NCI-H446 treated with DMSO at 0.1 percent for 48 hours (cell line): ENCODE measurements around the gene PAX3.

Experiments used
- DNase-seq: peaks from one replicate; lab custom pipeline; 2025; lab: John Stamatoyannopoulos, UW

PAX3 gene

DNA sequence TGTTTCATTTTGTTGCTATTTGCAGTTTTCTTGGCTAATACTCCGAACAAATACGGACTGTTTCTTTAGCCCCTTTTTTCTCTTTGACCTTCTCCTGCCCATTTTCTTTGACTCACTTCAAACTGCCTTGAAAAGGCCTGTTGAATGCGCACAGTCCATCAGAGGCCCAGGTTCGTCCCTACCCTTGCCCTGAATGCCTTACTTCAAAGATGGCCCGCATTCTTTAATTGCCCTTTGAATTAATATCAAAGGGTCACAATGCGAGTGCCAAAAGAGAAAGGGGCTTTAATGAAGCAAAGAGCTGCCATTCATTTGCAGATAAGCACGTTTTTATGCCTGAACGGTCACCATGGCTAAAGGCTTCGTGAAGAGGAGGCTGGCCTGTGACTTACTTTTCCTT is 29.7 kb downstream of the PAX3 start:
- no peak for DNase-seq

DNA sequence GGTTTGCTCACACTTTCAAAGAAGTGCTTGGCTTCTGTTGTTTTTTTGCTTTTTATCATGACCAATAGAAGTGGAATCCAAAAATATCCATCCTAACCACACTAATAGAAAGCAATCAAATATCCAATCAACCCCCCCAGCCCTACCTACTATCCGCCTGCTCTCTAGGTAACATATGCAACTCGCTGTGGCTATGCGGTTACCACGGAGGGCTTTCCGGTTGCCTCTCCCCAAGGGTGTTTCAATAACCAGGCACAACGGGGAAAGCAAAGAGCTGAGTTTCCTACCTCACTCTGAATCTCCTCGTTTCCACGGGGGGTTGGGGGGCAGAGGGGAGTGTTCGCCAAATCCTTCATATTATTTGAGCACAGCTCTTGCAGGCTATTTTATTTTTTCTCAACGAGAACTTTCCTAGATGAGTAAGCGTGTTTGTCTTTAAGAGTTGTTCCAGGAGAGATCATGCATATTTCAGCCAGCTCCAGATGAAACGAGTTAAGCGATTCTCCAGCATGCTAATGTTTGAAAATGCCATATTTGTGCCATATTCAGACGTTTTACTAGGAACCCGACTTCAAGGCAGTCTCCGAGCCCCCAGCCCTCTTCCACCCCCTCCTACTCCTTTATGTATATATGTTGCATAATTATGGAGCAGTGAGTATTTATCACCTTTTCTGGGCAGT is 30.3 kb downstream of the PAX3 start:
- no peak for DNase-seq

DNA sequence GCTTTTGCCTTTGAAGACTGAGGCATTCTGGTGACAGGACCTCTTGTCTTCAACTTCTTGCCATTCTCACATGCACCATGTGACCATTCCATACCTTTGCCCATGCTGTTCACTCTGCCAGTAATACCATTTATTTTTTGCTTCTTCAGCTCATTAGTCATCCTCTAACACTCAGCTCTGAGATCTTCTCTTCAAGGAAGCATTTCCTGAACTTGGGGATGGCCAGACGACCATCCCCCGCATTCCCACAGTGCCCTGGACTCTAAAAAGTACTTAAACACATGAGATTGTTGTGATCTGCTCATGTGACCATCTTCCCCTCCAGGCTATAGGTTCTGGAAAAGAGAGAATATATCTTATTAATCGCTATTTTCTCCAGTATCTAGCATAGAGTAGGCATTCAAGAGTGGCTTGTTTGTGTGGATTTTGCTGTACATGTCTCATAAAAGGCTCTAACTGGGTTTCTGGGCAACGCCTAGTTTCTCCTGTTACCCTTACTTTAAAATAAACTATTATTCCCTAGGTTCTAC is 33.9 kb downstream of the PAX3 start:
- no peak for DNase-seq

DNA sequence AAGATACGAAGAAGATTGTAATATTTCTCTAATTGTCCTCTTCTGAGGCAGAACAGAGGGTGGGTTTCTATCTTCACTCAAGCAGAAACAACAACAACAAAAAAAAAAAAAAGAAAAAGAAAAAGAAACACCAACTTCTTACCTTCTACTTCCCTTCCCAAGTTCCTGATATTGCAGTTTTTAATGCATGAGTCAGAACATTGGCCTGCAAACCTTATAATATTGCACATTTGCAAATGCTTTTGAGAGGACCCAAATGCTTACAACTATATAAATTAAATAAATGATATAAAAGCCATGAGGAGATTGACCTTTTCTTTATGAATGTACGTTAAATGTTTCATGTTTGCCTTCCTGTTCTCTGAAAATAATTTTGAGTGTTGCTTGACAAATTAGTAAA is 37.3 kb downstream of the PAX3 start:
- DNase-seq: no peak

DNA sequence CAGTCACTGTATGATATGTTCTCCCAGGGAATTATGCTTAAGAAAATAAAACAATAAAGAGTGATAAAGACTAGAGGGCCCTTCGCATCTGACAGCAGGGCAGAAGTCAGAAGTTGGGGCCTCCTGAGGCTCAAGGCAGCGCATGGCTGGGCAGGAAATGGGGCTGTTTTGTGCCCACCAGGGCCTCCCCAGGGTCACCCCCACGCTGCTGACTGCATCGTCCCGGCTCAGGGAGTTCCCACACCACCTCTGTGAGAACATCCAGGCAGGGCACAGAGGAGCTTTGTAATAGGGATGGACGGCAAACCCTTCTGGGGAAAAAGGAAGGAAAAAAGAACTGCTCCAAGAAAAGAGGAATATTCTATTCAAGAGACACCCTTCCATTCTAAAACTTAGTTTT is 41.2 kb downstream of the PAX3 start:
- DNase-seq: no peak

DNA sequence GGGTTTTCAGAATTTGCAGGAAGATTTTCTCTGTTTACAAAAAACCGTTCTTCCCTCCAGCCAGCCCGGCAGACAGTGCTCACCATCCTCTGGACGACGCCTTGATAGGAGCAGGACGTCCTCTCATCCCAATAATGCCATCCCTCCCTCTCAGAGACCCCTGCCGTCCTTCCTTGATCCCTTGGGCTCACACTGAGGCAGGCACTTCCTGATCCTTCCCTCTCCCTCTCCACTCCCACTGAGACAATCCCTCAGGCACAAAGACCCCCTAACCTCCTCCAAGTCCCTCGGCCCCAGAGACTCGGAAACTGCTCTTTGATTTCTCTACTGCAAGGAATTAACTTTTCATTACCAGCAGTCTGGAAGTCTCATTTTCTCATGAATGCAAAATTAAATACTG is 42.5 kb downstream of the PAX3 start:
- no peak for DNase-seq

DNA sequence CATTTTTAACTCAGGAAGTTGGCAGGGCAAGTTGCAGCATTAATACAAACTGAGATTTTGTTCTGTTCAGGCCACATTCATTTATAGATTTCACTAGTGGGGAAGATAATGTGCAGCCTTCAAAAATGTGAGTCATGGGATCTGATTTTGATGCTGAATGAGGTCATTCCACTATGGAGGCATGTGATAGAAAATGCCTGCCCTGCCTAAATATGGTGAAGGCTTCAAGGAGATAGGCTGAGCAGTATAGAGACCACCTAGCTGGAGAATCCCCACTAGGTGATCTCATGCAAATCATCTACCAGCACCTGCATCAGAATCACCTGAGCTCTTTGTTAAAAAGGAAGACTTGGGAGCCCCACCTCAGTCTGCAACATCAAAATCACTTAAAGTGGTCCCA is 43.7 kb downstream of the PAX3 start:
- no peak for DNase-seq

DNA sequence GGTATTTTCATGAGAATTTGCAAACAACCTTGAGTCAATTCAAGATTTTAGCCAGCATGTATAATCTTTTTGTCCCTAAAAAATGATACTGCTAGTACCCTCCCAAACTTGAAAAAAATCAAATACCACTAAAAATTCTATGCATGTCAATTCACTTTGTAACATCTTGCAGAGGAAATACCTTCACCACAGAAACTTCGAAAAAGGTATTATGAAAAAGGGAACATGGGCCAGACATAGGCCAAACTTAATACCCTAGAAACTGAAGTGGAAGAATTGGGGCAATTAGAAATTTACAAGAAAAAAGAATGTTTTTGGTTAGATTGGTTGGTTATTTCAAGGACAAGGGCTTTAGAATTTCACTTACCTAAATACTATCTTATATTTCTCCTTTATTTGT is 48.5 kb downstream of the PAX3 start:
- no peak for DNase-seq

DNA sequence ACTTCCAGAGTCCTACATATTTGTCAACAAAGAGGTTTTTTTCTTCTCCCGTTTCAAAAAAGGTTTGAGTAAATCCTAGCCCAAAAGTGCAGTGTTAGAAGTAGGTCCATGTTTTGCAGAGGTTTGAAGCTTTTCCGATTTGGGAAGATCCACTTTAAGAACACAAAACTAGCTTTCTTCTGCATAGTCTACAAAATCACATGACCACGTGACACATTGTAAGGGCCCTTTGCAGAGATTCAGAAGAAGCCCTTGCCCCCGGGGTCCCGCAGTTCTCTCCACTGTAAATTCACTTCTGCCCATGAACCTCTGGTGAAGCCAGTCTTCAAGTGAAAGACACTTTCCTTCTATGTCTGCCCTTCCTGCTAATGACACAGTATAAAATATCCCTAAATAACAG is 49.4 kb downstream of the PAX3 start:
- no peak for DNase-seq

DNA sequence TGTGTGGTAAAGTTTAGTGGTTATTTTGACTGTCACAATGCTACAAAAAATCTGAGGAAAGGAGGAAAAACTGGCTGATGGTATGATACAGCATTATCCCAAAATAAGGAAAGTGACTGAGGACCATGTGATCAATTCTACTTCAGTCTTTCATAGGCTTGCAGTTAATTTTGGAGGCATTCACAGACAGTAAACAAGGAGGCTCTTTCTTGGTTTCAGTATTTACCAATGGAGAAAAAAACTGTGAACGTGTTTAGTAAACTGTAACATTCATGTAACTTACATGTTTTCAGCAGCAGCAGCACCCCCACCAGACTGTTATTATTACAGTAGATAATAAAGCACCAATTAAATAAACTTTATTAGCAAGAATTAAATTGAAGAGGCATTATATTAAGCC is 50.0 kb downstream of the PAX3 start:
- DNase-seq: no peak

DNA sequence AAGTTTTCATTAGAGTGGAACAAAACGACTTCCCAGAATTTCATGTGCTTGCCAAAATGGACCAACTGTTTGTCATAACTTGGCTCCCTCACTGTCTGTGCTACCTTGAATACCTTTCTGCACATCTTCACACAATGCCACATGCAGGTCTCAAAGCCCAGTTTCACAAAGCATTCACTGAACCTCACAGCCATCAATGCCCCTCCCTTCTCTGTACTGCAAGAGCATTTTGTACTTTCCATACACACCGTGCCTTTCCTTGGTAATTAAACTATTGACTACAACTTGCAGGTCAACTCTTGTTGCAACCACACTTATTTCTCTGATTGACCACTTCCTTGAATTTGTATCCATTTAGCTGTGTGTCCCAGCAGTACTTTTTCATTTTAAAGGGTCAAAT is 50.5 kb downstream of the PAX3 start:
- no peak for DNase-seq

DNA sequence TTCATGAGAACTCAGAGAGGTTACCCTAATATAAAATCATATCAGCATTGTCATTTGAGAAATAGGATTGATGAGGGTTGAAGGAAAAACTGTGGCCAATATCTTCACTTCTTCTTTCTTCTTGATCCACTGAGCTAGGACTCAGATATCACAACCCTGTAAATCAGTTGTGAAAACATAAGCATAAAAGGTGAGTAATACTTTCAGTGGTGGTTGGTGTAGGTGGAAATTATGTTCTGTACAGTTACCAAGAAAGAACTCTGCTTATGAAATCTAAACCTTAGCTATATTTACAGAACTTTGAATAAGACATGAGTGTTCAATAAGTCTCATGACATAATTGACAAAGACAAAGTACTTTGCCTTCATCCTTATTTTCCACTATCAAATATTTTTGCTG is 56.3 kb downstream of the PAX3 start:
- no peak for DNase-seq

DNA sequence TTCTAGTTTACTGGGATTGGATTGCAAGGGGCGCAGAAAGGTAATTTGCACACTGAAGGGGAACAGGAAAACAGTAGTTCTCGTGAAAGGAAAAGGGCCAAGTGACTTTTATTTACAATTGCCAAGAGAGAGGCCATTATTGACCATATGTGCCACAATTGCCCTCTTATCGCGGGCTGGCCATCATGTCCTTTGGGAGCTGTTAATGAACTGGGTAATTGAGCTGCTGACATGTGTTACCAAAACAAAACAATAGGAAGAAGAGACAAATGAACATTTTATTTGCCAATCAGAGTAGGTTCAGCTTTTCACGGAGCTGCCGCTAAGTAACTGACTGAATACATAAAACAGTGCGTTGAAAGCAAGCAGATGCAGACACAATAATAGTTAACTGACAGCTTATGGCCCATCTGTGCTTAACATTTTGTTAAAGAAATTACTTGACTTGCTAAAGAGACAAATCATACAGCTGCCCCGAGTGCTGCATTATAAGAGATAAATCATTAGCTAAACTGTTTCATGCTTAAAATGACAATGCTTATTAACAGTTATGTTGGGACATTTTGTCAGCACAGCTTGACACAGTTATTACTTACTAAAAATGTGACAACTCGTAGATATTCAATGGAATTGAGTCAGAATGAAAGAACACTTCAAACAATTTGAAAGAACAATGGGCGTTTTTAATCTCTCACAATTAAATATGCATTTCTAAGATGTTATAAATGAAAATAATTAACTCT is 57.5 kb downstream of the PAX3 start:
- DNase-seq: no peak

DNA sequence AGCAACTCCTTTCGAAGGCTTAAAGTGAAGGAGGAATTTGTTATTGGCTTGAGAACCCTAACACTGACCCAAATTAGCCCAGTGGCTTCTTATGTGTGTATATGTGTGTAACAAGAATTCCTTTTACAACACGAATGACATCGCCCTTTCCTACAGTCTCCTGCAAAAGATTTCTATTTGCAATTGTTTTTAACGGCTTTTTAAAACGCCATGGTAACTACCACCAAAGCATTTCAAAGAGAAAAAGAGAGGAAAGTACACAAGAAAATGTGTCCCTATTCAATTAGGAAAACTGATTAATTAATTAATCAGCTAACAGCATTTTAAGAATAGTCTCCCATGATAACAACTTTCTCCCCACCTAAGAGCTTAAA is 58.1 kb downstream of the PAX3 start:
- no peak for DNase-seq

DNA sequence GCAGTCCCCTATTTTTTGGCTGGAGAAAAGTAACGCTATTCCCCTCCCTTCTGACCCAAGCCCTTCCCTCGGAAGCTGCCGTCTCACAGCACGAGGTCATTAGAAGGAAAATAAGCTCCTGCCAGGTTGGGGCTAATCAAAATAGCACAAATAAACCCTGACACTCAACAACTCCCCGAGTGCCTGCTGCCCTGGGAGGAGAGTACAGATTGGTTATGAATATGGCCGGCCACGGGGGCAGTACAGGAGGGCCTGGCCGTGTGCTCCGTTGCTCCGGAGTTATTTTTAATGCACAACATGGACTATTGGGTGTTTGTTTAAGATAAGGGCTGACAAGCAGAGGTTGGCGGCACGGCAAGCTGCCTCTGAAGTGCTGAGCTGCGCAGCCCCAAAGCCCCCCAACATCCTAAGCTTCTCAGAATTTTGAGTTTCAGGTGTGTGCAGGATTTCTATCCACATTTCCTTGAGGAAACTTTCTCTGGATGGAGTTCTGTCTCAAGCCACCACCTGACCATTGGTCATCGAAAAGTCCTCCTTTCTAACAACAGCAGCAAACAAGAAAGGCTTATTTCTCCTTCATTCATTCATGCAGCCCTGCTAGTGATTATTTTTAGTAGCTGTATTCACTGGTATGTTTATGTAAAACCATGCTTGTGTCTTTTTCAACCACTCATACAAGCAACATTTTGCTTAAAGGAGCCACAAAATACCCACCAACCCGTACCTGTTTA is 58.7 kb downstream of the PAX3 start:
- DNase-seq: no peak

DNA sequence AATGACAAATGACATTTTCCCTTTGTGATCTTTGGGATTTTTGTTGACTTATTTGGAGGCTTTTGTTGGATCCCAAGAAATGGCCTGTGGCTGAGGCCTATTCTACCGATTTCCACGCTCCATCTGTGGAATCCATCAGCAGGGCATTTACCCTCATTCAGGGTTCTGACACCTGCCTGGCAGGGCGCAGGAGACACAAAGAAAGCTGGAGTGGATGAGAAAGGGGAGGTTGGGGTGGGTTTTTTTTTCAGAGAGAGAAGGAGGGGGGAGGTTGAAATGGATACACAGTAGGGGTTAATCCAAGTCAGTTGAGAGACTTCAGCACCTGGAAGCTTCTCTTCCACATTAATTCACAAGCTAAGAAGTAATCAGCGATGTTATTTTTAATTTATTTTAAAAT is 59.7 kb downstream of the PAX3 start:
- no peak for DNase-seq

DNA sequence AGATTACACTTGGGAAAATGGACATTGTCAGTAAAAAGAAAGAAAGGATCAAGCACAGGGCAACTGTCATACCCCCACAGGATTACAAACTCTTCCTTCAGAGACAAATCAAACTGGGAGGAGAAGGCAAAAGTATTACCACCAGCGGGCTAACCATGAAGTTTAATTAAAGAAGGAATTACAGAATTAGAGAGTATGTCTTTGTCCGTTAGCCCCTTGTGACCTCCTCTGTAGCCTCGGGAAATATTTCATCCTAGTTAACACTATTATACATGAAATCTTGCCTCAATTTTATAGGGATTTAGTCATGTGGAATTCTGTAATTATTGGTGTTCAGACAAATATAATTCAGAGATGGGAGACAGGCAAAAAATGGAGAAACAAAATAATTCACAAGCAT is 60.7 kb downstream of the PAX3 start:
- no peak for DNase-seq

DNA sequence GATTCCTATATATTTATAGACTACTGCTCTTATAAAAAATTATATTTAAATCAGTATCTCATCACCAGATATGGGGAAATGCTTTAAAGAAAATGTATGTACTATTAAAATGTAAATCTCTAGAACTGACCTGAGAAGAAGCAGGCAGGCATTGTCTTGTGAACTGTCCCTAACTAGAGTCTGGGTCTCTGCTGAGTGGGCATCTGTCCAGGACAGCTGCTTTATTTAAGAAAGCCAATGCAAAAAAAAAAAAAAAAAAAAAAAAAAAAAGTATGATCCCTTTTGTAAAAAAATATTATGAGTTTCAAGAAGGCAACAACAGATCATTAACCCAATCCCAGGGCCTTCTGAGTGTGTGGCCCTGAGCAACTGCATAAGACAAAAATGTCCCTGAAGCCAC is 66.0 kb downstream of the PAX3 start:
- DNase-seq: no peak

DNA sequence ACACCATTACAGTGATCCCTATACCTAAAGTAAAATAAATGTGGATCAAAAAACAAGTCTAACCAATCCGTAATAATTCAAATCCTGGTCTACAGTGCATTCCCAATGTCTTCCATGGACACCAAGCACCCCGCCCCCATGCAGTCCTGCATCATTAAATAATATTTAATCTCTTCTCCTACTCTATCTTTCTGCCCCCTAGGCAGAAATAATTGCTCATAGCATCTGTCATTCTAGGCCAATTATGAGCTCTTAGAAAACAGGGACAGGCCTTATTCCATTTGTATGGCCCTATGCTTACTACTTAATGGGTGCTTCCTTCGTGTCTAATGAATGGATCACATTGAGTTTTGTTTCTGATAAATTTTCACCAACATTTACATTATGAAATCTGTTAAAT is 66.4 kb downstream of the PAX3 start:
- DNase-seq: no peak

DNA sequence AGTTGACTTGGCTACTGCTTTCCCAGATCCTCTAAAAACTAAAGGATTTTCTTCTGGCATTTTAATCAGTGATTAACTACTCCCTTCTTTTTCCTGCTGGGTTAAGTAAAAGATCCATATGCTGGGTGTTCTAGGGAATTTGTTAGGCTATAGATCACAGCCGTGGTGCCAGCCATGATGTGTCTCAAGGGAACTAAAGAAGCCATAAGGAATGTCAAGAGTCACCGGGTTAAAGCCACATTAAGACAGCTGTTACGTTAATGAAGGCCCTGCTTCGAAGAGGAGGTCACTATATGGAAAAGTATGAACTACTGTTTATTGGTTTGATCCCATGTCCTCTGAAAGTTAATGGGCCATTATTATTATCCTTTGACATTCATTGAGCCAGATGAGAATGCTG is 70.7 kb downstream of the PAX3 start:
- DNase-seq: no peak

DNA sequence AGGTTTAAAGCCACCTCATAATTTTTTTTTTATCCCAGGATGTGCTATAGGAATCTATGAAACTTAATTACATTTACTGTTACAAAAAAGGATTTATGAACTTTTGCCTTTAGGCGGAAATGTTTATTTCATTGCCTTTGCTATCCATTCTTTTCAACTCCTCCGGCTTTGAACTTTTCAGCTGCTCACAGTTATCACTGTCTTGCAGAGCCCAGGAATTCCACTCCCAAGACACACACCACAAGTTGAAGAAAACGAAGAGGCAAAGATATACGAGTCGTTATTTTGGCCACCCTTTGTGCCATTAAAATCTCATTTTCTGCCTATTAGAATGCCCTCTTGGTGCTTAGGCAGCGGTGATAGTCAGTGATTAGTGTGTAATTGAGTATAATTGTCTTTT is 80.0 kb downstream of the PAX3 start:
- no peak for DNase-seq

DNA sequence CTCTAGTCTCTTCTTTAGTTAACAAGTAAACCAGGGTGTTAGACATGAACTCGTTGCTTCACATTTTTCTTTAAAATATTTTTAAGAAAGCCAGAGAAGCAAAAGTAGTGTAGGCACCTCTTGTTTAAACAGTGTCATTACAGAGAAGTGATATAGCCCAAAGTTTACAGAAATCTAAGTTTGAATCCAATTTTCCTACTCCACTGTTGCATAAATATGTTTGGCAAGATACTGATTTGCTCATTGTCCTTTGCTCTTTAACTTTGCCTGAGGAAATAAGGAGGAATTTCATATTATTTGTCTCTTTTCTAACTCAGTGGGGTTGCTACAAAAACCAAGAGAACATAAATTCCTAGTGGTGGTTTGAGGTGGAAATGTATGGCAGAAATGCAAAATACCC is 81.1 kb downstream of the PAX3 start:
- no peak for DNase-seq

DNA sequence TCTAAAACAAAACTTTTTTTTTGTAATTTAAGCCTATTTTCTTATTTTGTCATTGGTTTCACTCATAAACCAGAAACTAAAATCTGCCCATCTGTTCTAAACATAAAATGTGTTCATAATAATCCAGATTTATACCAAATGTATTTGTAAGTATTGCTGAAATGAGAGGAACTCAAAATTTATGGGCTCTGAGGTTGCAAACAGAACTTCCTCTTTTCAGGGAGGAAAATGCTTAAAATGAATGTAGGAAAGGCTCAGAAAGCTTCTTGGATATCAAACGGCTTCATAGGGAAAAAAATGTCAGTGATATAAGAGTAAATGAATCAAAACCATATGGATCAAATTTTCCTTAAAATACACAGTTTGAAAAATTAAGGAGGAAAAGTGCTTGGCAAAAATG is 83.9 kb downstream of the PAX3 start:
- no peak for DNase-seq
